H9 (cell line): ENCODE results near the gene BST2. TPM values are rescaled to one million over a fixed set of nuclear protein-coding genes. Genes with fewer than 3 reads are reported as not detected.

Source experiments
- DNase-seq: peaks from one replicate; pipeline ENCODE4 v3.0.0-alpha.2; 2017
- H2AFZ ChIP-seq: one replicate; pipeline ENCODE4 v1.6.1; 2013; ENCODE audit warnings: mild to moderate bottlenecking, low read length, control low read depth, moderate library complexity
- H2AK5ac ChIP-seq: 2 replicates; pipeline ENCODE4 v1.6.1; 2013; ENCODE audit warnings: low read length, control low read depth, mixed read lengths; ENCODE audit not compliant: insufficient read length
- H2BK120ac ChIP-seq: one replicate; pipeline ENCODE4 v1.6.1; 2013; ENCODE audit warnings: low read depth, mild to moderate bottlenecking, low read length, control low read depth, inconsistent platforms; ENCODE audit not compliant: poor library complexity, severe bottlenecking
- H2BK12ac ChIP-seq: 2 replicates; pipeline ENCODE4 v1.6.1; 2013; ENCODE audit warnings: low read length, control low read depth, mixed read lengths, low read depth; ENCODE audit not compliant: insufficient read length
- H2BK15ac ChIP-seq: 2 replicates; pipeline ENCODE4 v1.6.1; 2013; ENCODE audit warnings: low read depth, low read length, control low read depth
- H2BK20ac ChIP-seq: one replicate; pipeline ENCODE4 v1.6.1; 2013; ENCODE audit warnings: low read depth, mild to moderate bottlenecking, low read length, control low read depth, inconsistent platforms; ENCODE audit not compliant: poor library complexity, severe bottlenecking
- H2BK5ac ChIP-seq: 2 replicates; pipeline ENCODE4 v1.6.1; 2013; ENCODE audit warnings: low read length, control low read depth, mixed read lengths; ENCODE audit not compliant: insufficient read length
- H3K14ac ChIP-seq: 2 replicates; pipeline ENCODE4 v1.6.1; 2013; ENCODE audit warnings: low read length, control low read depth; ENCODE audit not compliant: insufficient read depth
- H3K18ac ChIP-seq: 2 replicates; pipeline ENCODE4 v1.6.1; 2013; ENCODE audit warnings: low read depth, mild to moderate bottlenecking, mixed read lengths, low read length, control low read depth; ENCODE audit not compliant: insufficient read length
- H3K23ac ChIP-seq: 2 replicates; pipeline ENCODE4 v1.6.1; 2013; ENCODE audit warnings: low read length, control low read depth, mixed read lengths, low read depth; ENCODE audit not compliant: insufficient read length
- H3K23me2 ChIP-seq: 2 replicates; pipeline ENCODE4 v1.6.1; 2013; ENCODE audit warnings: low read depth, mild to moderate bottlenecking, mixed read lengths, low read length, control low read depth; ENCODE audit not compliant: insufficient read length, poor library complexity, severe bottlenecking
- H3K27ac ChIP-seq: 2 replicates; pipeline ENCODE4 v1.5.1; 2013; ENCODE audit warnings: low read length, control low read depth, mixed read lengths, low read depth; ENCODE audit not compliant: insufficient read length
- H3K27me3 ChIP-seq: 2 replicates; pipeline ENCODE4 v1.6.1; 2013; ENCODE audit warnings: low read length, control low read depth, inconsistent platforms; ENCODE audit not compliant: insufficient read depth
- H3K4ac ChIP-seq: 2 replicates; pipeline ENCODE4 v1.6.1; 2013; ENCODE audit warnings: low read depth, mild to moderate bottlenecking, control low read depth, inconsistent platforms, low read length, moderate library complexity
- H3K4me1 ChIP-seq: 2 replicates; pipeline ENCODE4 v1.6.1; 2013; ENCODE audit warnings: low read length, control low read depth, inconsistent platforms; ENCODE audit not compliant: insufficient read depth
- H3K4me2 ChIP-seq: 2 replicates; pipeline ENCODE4 v1.6.1; 2013; ENCODE audit warnings: low read length, control low read depth, mixed read lengths; ENCODE audit not compliant: insufficient read length, insufficient read depth
- H3K56ac ChIP-seq: 2 replicates; pipeline ENCODE4 v1.6.1; 2013; ENCODE audit warnings: low read depth, mild to moderate bottlenecking, mixed read lengths, low read length, control low read depth; ENCODE audit not compliant: insufficient read length
- H3K79me1 ChIP-seq: 2 replicates; pipeline ENCODE4 v1.6.1; 2013; ENCODE audit warnings: low read depth, mild to moderate bottlenecking, moderate library complexity, low read length, control low read depth, inconsistent platforms; ENCODE audit not compliant: insufficient read depth, poor library complexity, severe bottlenecking
- H3K79me2 ChIP-seq: 2 replicates; pipeline ENCODE4 v1.6.1; 2013; ENCODE audit warnings: low read length, control low read depth, inconsistent platforms; ENCODE audit not compliant: insufficient read depth
- H3K9ac ChIP-seq: 2 replicates; pipeline ENCODE4 v1.6.1; 2013; ENCODE audit warnings: low read length, control low read depth, mixed read lengths; ENCODE audit not compliant: insufficient read length; ENCODE audit errors: extremely low read depth
- H3K9me3 ChIP-seq: one replicate; pipeline ENCODE4 v1.6.1; 2013; ENCODE audit warnings: low read depth, low read length, inconsistent platforms; ENCODE audit not compliant: control insufficient read depth
- H3T11ph ChIP-seq: one replicate; pipeline ENCODE4 v1.6.1; 2013; ENCODE audit warnings: mild to moderate bottlenecking, low read length, control low read depth, inconsistent platforms
- H4K20me1 ChIP-seq: one replicate; pipeline ENCODE4 v1.6.1; 2013; ENCODE audit not compliant: control insufficient read depth, insufficient read length, insufficient read depth
- H4K5ac ChIP-seq: 2 replicates; pipeline ENCODE4 v1.6.1; 2013; ENCODE audit warnings: low read depth, mild to moderate bottlenecking, mixed read lengths, low read length, control low read depth; ENCODE audit not compliant: insufficient read length
- H4K8ac ChIP-seq: replicated peaks from 2 replicates; pipeline ENCODE4 v1.6.1; 2013; ENCODE audit warnings: low read length, control low read depth, mixed read lengths, low read depth; ENCODE audit not compliant: insufficient read length
- H4K91ac ChIP-seq: 2 replicates; pipeline ENCODE4 v1.6.1; 2013; ENCODE audit warnings: low read depth, mild to moderate bottlenecking, moderate library complexity, mixed read lengths, low read length, control low read depth; ENCODE audit not compliant: insufficient read length
- H3K27ac Mint-ChIP-seq, 3 experiments: 2 replicates in 2 of 3; 3 replicates in 1 of 3; pipeline ENCODE4 v1.8.0; 2020 to 2021; ENCODE audit warnings: mixed read lengths in 3 of 3, mild to moderate bottlenecking in 1 of 3, moderate library complexity in 1 of 3
- H3K27me3 Mint-ChIP-seq: 2 replicates; pipeline ENCODE4 v1.8.0; 2021; ENCODE audit warnings: low read depth, mild to moderate bottlenecking, moderate library complexity, mixed read lengths
- H3K36me3 Mint-ChIP-seq, 3 experiments: 2 replicates in 2 of 3; 3 replicates in 1 of 3; pipeline ENCODE4 v1.8.0; 2020 to 2021; ENCODE audit warnings: low read depth in 3 of 3, mixed read lengths in 3 of 3; ENCODE audit not compliant: insufficient read depth in 1 of 3
- H3K4me1 Mint-ChIP-seq, 2 experiments: 2 replicates each; pipeline ENCODE4 v1.8.0; 2020; ENCODE audit warnings: mixed read lengths in 2 of 2
- H3K4me3 Mint-ChIP-seq, 2 experiments: 2 replicates in 1 of 2; 3 replicates in 1 of 2; pipeline ENCODE4 v1.8.0; 2020 to 2021; ENCODE audit warnings: mild to moderate bottlenecking in 2 of 2, mixed read lengths in 2 of 2, moderate library complexity in 1 of 2
- H3K9me3 Mint-ChIP-seq, 2 experiments: 2 replicates in 1 of 2; 3 replicates in 1 of 2; pipeline ENCODE4 v1.8.0; 2020; ENCODE audit warnings: mild to moderate bottlenecking in 2 of 2, mixed read lengths in 2 of 2, moderate library complexity in 1 of 2
- WGBS: extraction: QIAGEN DNeasy Blood & Tissue Kit; methylation state at CpG from one replicate; pipeline ENCODE4 v1.1.7; 2013; ENCODE audit warnings: missing lambda C conversion rate, low lambda C conversion rate, mixed read lengths; ENCODE audit not compliant: insufficient read length; ENCODE audit errors: extremely low coverage; 5-methylcytosine and 5-hydroxymethylcytosine counted together
- total RNA-seq: library from RNA; stranded (reverse); gene quantifications from 2 replicates; pipeline ENCODE4 v1.2.1, GENCODE V29; 2021
- TF ChIP-seq, protein P1 (sequence below): fragments of 200-600 bp; sonication (generic); conservative IDR thresholded peaks from 3 replicates; pipeline ENCODE4 v1.8.0; 2021; ENCODE audit warnings: antibody characterized with exemption, mild to moderate bottlenecking

Gene BST2
- total RNA-seq, 1 experiment from 2014 or later: 63.3 TPM

DNA sequence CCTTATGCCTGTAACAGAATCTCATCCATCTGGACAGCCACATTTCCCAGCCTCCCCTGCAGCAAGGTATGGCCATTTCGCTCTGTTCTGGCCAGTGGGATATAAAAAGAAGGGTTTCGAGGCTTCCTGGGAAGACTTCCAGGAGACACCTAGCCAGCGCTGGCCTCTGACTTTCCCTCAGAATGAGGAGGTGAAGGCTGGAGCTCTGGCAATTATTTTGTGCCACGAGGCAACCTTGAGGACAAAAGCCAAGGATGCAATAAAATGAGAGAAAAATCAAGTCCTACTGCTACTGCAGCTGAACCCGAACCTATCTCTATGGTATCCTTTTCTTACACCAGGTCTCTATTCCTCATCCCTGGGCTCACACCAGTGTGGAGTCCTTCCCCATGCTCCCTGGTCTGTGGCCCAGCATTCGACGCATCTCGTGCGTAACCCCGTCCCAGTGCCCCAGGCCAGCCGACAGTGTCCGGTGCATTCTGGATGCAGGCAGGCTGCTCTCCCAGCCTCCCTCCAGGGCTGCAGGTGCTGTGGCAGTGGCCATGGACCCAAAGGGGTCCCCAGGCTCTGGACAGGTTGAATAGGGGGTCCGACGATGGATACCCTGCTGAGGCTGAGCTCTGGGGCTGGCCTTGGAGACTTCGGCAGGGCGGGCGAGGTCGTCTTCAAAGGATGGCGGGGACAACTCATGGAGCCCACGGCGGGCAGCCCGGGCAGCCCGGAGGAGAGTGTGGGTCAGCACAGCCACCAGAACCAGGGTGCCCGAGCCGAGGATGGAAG lies 30.9 kb upstream of the BST2 start:
- H3K79me1 ChIP-seq: no peaks in the 10 kb centered on the region
- no peaks in the 10 kb centered on the region for H3K27me3 ChIP-seq
- no peak overlapping the region for H3K56ac ChIP-seq
- H3T11ph ChIP-seq: no peak overlapping the region
- no peak overlapping the region for H3K27ac ChIP-seq
- H3K79me2 ChIP-seq: no peaks in the 10 kb centered on the region
- peaks cover 3% of the 10 kb centered on the region for H3K27me3 Mint-ChIP-seq
- no peak overlapping the region for H2BK120ac ChIP-seq
- no peak overlapping the region for H3K4me3 Mint-ChIP-seq
- no peak overlapping the region for H2BK12ac ChIP-seq
- no peaks in the 10 kb centered on the region for H3K9me3 ChIP-seq
- H3K23ac ChIP-seq: no peak overlapping the region
- no peaks in the 10 kb centered on the region; a peak in 1 of 5 replicates for H3K9me3 Mint-ChIP-seq
- no peak overlapping the region for H3K4me2 ChIP-seq
- no peak overlapping the region for H3K27ac Mint-ChIP-seq
- H3K4me1 ChIP-seq: no peaks in the 10 kb centered on the region
- no peak overlapping the region for H3K18ac ChIP-seq
- H4K20me1 ChIP-seq: no peaks in the 10 kb centered on the region
- H3K14ac ChIP-seq: no peak overlapping the region
- no peaks in the 10 kb centered on the region for H3K4me1 Mint-ChIP-seq
- no peaks in the 10 kb centered on the region for H3K23me2 ChIP-seq
- no peak overlapping the region for H2BK20ac ChIP-seq
- H4K8ac ChIP-seq: no peak overlapping the region
- no peak overlapping the region for H2BK5ac ChIP-seq
- H3K9ac ChIP-seq: no peak overlapping the region
- no peak overlapping the region for H2BK15ac ChIP-seq
- no peak overlapping the region for H2AFZ ChIP-seq
- WGBS: no CpG with 5 or more reads among the region's 25 CpGs
- TF ChIP-seq, protein P1, sequence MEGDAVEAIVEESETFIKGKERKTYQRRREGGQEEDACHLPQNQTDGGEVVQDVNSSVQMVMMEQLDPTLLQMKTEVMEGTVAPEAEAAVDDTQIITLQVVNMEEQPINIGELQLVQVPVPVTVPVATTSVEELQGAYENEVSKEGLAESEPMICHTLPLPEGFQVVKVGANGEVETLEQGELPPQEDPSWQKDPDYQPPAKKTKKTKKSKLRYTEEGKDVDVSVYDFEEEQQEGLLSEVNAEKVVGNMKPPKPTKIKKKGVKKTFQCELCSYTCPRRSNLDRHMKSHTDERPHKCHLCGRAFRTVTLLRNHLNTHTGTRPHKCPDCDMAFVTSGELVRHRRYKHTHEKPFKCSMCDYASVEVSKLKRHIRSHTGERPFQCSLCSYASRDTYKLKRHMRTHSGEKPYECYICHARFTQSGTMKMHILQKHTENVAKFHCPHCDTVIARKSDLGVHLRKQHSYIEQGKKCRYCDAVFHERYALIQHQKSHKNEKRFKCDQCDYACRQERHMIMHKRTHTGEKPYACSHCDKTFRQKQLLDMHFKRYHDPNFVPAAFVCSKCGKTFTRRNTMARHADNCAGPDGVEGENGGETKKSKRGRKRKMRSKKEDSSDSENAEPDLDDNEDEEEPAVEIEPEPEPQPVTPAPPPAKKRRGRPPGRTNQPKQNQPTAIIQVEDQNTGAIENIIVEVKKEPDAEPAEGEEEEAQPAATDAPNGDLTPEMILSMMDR: no peak
- no peak overlapping the region for H4K91ac ChIP-seq
- no peak for DNase-seq
- peaks cover 0 to 6% (median 0%) of the 10 kb centered on the region in 3 experiments; a peak in 1 of 7 replicates for H3K36me3 Mint-ChIP-seq
- H2AK5ac ChIP-seq: no peak overlapping the region
- H3K4ac ChIP-seq: no peak overlapping the region
- H4K5ac ChIP-seq: no peak overlapping the region
